Neuronal stem cell (in vitro differentiated cells): ENCODE results near the gene IQCB1.

Experiments used
- DNase-seq: peaks from one replicate; pipeline ENCODE4 v3.0.0-alpha.2; 2013; ENCODE audit warnings: low spot score
- H2AFZ ChIP-seq: one replicate; pipeline ENCODE4 v1.6.1; 2013; ENCODE audit warnings: mild to moderate bottlenecking, low read length, inconsistent platforms
- H2AK5ac ChIP-seq: 2 replicates; pipeline ENCODE4 v1.6.1; 2013; ENCODE audit warnings: low read depth, mild to moderate bottlenecking, inconsistent platforms, low read length, moderate library complexity, mixed read lengths
- H2BK120ac ChIP-seq: 2 replicates; pipeline ENCODE4 v1.6.1; 2013; ENCODE audit warnings: low read depth, mild to moderate bottlenecking, inconsistent platforms, low read length, moderate library complexity, mixed read lengths
- H2BK12ac ChIP-seq: one replicate; pipeline ENCODE4 v1.6.1; 2013; ENCODE audit warnings: low read length, inconsistent platforms
- H2BK15ac ChIP-seq: 2 replicates; pipeline ENCODE4 v1.6.1; 2013; ENCODE audit warnings: mild to moderate bottlenecking, low read length, inconsistent platforms, mixed read lengths
- H2BK5ac ChIP-seq: one replicate; pipeline ENCODE4 v1.6.1; 2013; ENCODE audit warnings: inconsistent platforms, mild to moderate bottlenecking, low read length, moderate library complexity
- H3K14ac ChIP-seq: one replicate; pipeline ENCODE4 v1.6.1; 2013; ENCODE audit warnings: low read length, inconsistent platforms
- H3K18ac ChIP-seq: 2 replicates; pipeline ENCODE4 v1.6.1; 2013; ENCODE audit warnings: low read length, inconsistent platforms
- H3K23ac ChIP-seq: 2 replicates; pipeline ENCODE4 v1.6.1; 2013; ENCODE audit warnings: low read depth, mild to moderate bottlenecking, mixed read lengths, low read length, inconsistent platforms; ENCODE audit not compliant: poor library complexity
- H3K27ac ChIP-seq: replicated peaks from 3 replicates; pipeline ENCODE4 v1.5.1; 2013; ENCODE audit warnings: low read length, inconsistent platforms
- H3K27me3 ChIP-seq, 3 experiments: 2 replicates each; pipeline ENCODE4 v1.6.1; 2013; ENCODE audit warnings: low read length in 3 of 3, mild to moderate bottlenecking in 2 of 3, inconsistent platforms in 1 of 3, low read depth in 1 of 3, mixed read lengths in 1 of 3, moderate library complexity in 1 of 3; ENCODE audit not compliant: control insufficient read depth in 3 of 3, insufficient read depth in 3 of 3
- H3K36me3 ChIP-seq, 2 donors: replicated peaks in 1 of 2; 2 replicates each; pipeline ENCODE4 v1.6.1; 2013; ENCODE audit warnings: low read length in 2 of 2; ENCODE audit not compliant: control insufficient read depth in 2 of 2, insufficient read depth in 2 of 2
- H3K4ac ChIP-seq: 2 replicates; pipeline ENCODE4 v1.6.1; 2013; ENCODE audit warnings: inconsistent platforms, mild to moderate bottlenecking, low read length, moderate library complexity
- H3K4me1 ChIP-seq, 2 donors: 1 replicate in 1 of 2; 2 replicates in 1 of 2; pipeline ENCODE4 v1.6.1; 2013; ENCODE audit warnings: low read length in 2 of 2, low read depth in 1 of 2; ENCODE audit not compliant: control insufficient read depth in 2 of 2, insufficient read depth in 1 of 2
- H3K4me2 ChIP-seq: one replicate; pipeline ENCODE4 v1.6.1; 2013; ENCODE audit warnings: mild to moderate bottlenecking, low read length, inconsistent platforms; ENCODE audit not compliant: insufficient read depth, poor library complexity, severe bottlenecking
- H3K4me3 ChIP-seq, 2 donors: 2 replicates each; pipeline ENCODE4 v1.5.1; 2013; ENCODE audit warnings: low read length in 2 of 2, mild to moderate bottlenecking in 2 of 2, inconsistent platforms in 1 of 2, moderate library complexity in 1 of 2
- H3K79me1 ChIP-seq: one replicate; pipeline ENCODE4 v1.6.1; 2013; ENCODE audit warnings: low read depth, mild to moderate bottlenecking, inconsistent platforms, low read length, moderate library complexity
- H3K9ac ChIP-seq: one replicate; pipeline ENCODE4 v1.6.1; 2013; ENCODE audit warnings: mild to moderate bottlenecking, low read depth, low read length, inconsistent platforms; ENCODE audit not compliant: poor library complexity
- H3K9me3 ChIP-seq, 2 donors: replicated peaks in 1 of 2; 2 replicates each; pipeline versions ENCODE3 to v1.6.1; 2013; ENCODE audit warnings: low read length in 2 of 2, mild to moderate bottlenecking in 2 of 2, inconsistent platforms in 1 of 2, low read depth in 1 of 2, mixed read lengths in 1 of 2, moderate library complexity in 1 of 2; ENCODE audit not compliant: control insufficient read depth in 2 of 2, insufficient read depth in 1 of 2
- H4K8ac ChIP-seq: one replicate; pipeline ENCODE4 v1.6.1; 2013; ENCODE audit warnings: low read depth, mild to moderate bottlenecking, inconsistent platforms, low read length, moderate library complexity
- H4K91ac ChIP-seq: one replicate; pipeline ENCODE4 v1.6.1; 2013; ENCODE audit warnings: low read length, low read depth, mild to moderate bottlenecking, inconsistent platforms; ENCODE audit not compliant: poor library complexity
- WGBS, 2 donors: extraction: QIAGEN DNeasy Blood & Tissue Kit; methylation state at CpG; one replicate each; pipeline ENCODE4 v1.1.7; 2013; ENCODE audit warnings: missing lambda C conversion rate in 2 of 2, mixed read lengths in 1 of 2; ENCODE audit not compliant: insufficient read length in 2 of 2, insufficient replicate concordance in 1 of 2; ENCODE audit errors: extremely low coverage in 2 of 2; 5-methylcytosine and 5-hydroxymethylcytosine counted together

IQCB1 gene

GRCh38 chr3:121844892-121845291, 10.0 kb upstream of the IQCB1 start:
- DNase-seq: no peak
- Histone ChIP-seq H3K14ac (no peak overlapping the region), H4K91ac (no peak overlapping the region), H2AFZ (no peak overlapping the region), H4K8ac (no peak overlapping the region), H3K9me3 (no peaks in the 10 kb centered on the region), H2AK5ac (no peak overlapping the region), H3K27me3 (no peaks in the 10 kb centered on the region), H3K4me2 (no peak overlapping the region), H3K4me3 (no peak overlapping the region), H3K4ac (no peak overlapping the region), H3K9ac (no peak overlapping the region), H3K18ac (no peak overlapping the region), H2BK12ac (no peak overlapping the region), H3K27ac (no peak overlapping the region), H3K4me1 (no peaks in the 10 kb centered on the region), H2BK15ac (no peak overlapping the region), H3K79me1 (no peaks in the 10 kb centered on the region), H2BK5ac (no peak overlapping the region), H2BK120ac (no peak overlapping the region), H3K23ac (no peak overlapping the region), H3K36me3 (no peaks in the 10 kb centered on the region)
- no CpG with 5 or more reads among the region's 7 CpGs for WGBS, 2 donors

GRCh38 chr3:121839962-121840361, 5.1 kb upstream of the IQCB1 start:
- Histone ChIP-seq H3K27ac (no peak overlapping the region), H3K18ac (no peak overlapping the region), H2BK120ac (no peak overlapping the region), H3K79me1 (no peaks in the 10 kb centered on the region), H4K8ac (no peak overlapping the region), H2BK12ac (no peak overlapping the region), H3K4me1 (no peaks in the 10 kb centered on the region), H3K36me3 (no peaks in the 10 kb centered on the region), H3K23ac (no peak overlapping the region), H2BK5ac (no peak overlapping the region), H3K27me3 (peaks cover 0 to 5% (median 0%) of the 10 kb centered on the region in 3 experiments), H3K4me3 (no peak overlapping the region), H2BK15ac (no peak overlapping the region), H4K91ac (no peak overlapping the region), H2AK5ac (no peak overlapping the region), H3K9me3 (no peaks in the 10 kb centered on the region), H3K4me2 (no peak overlapping the region), H3K9ac (no peak overlapping the region), H2AFZ (no peak overlapping the region), H3K14ac (no peak overlapping the region), H3K4ac (no peak overlapping the region)
- no CpG with 5 or more reads among the region's 23 CpGs for WGBS, 2 donors
- DNase-seq: no peak

GRCh38 chr3:121836481-121836880, 1.6 kb upstream of the IQCB1 start:
- Histone ChIP-seq H3K79me1 (no peaks in the 10 kb centered on the region), H3K9me3 (peaks cover 0 to 7% of the 10 kb centered on the region in 2 donors), H3K27me3 (peaks cover 0 to 5% (median 0%) of the 10 kb centered on the region in 3 experiments), H3K4me2 (no peak overlapping the region), H2BK5ac (no peak overlapping the region), H2AK5ac (no peak overlapping the region), H4K8ac (no peak overlapping the region), H3K23ac (no peak overlapping the region), H2BK120ac (no peak overlapping the region), H2BK12ac (no peak overlapping the region), H3K36me3 (peaks cover 2 to 26% of the 10 kb centered on the region in 2 donors), H3K9ac (no peak overlapping the region), H3K4ac (no peak overlapping the region), H2AFZ (no peak overlapping the region), H3K27ac (no peak overlapping the region), H3K18ac (no peak overlapping the region), H2BK15ac (no peak overlapping the region), H4K91ac (no peak overlapping the region), H3K4me3 (no peak overlapping the region), H3K4me1 (peaks cover 2 to 3% of the 10 kb centered on the region in 2 donors), H3K14ac (no peak overlapping the region)
- WGBS, 2 donors: no CpG with 5 or more reads among the region's 3 CpGs
- no peak for DNase-seq

- Histone ChIP-seq H3K27me3 (peaks cover 0 to 5% (median 0%) of the 10 kb centered on the region in 3 experiments), H3K4ac (no peak overlapping the region), H3K36me3 (peaks cover 2 to 30% of the 10 kb centered on the region in 2 donors), H3K4me2 (no peak overlapping the region), H2BK5ac (no peak overlapping the region), H2AFZ (no peak overlapping the region), H3K4me1 (peaks cover 2 to 3% of the 10 kb centered on the region in 2 donors), H3K14ac (no peak overlapping the region), H3K4me3 (no peak overlapping the region), H3K18ac (no peak overlapping the region), H4K8ac (no peak overlapping the region), H2BK12ac (no peak overlapping the region), H3K9ac (no peak overlapping the region), H3K9me3 (peaks cover 0 to 7% of the 10 kb centered on the region in 2 donors), H2BK15ac (no peak overlapping the region), H3K27ac (no peak overlapping the region), H2AK5ac (no peak overlapping the region), H4K91ac (no peak overlapping the region), H2BK120ac (no peak overlapping the region), H3K23ac (no peak overlapping the region), H3K79me1 (no peaks in the 10 kb centered on the region)
- no CpG with 5 or more reads among the region's 4 CpGs for WGBS, 2 donors
- DNase-seq: no peak
Measured at GRCh38 chr3:121836064-121836463, 1.2 kb upstream of the IQCB1 start.
